GM12865 (cell line): ENCODE measurements around the gene SLC5A11.

Source experiments
- DNase-seq: peaks from one replicate; pipeline ENCODE4 v3.0.0; 2010; ENCODE audit warnings: low read depth
- H3K4me3 ChIP-seq: 2 replicates; pipeline ENCODE4 v1.5.1; 2011; ENCODE audit warnings: mild to moderate bottlenecking, low read depth, low read length, control low read depth
- CTCF ChIP-seq: IDR thresholded peaks from 2 replicates; pipeline ENCODE4 v1.5.1; 2011; ENCODE audit warnings: low read length, control low read depth, low read depth, inconsistent platforms; ENCODE audit not compliant: insufficient read depth; ENCODE audit errors: missing control alignments

The SLC5A11 gene

GRCh38 chr16:24825696-24826095 is 20.1 kb upstream of the SLC5A11 start:
- DNase-seq: no peak
- H3K4me3 ChIP-seq: no peak overlapping the region
- no peak for TF ChIP-seq CTCF

GRCh38 chr16:24826096-24826690 is 19.6 kb upstream of the SLC5A11 start:
- DNase-seq: no peak
- no peak for TF ChIP-seq CTCF
- no peak overlapping the region for H3K4me3 ChIP-seq

GRCh38 chr16:24826817-24827566 is 18.8 kb upstream of the SLC5A11 start:
- TF ChIP-seq CTCF: no peak
- no peak for DNase-seq
- no peak overlapping the region for H3K4me3 ChIP-seq

GRCh38 chr16:24829153-24829552 is 16.6 kb upstream of the SLC5A11 start:
- no peak for DNase-seq
- no peak for TF ChIP-seq CTCF
- H3K4me3 ChIP-seq: no peak overlapping the region

GRCh38 chr16:24833352-24833751 is 12.4 kb upstream of the SLC5A11 start:
- DNase-seq: no peak
- TF ChIP-seq CTCF: no peak
- H3K4me3 ChIP-seq: no peak overlapping the region

GRCh38 chr16:24834459-24835335 is 11.1 kb upstream of the SLC5A11 start:
- TF ChIP-seq CTCF: peak; percentile 41
- peak; percentile 8 for DNase-seq
- no peak overlapping the region for H3K4me3 ChIP-seq
